ENCODE results near the gene LRP3. TPM values are rescaled to one million over a fixed set of nuclear protein-coding genes. Genes with fewer than 3 reads are reported as not detected.

Gene LRP3
- polyA plus RNA-seq, 1 donor from 2014 or later, result 60.1 TPM

DNA sequence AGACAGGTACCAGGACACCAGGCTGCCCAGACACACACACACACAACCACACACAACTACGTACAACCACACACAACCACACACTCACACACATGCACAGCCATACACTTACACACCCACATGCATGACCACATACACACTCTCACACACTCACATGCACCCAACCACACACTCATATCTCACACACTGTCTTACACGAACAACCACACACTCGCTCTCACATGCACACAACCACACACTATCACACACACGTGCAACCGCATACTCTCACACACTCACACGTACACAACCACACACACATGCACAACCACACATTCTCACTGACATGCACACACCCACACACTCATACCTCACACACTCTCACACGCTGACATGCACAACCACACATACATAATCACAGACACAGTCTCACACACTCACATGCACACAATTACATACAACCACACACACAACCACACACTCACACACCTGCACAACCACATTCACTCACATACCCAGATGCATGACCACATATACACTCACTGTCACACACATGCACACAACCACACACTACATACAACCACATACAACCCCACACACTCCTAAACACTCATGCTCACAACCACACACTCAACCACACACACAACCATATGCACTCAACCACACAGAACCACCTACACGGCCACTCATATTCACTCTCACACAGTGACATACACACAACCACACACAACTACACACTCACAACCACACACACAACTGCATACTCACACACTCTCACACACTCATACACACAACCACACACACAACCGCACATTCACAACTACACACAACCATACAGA lies 39.1 kb downstream of the LRP3 start:
- Histone ChIP-seq H3K9me3 (ENCODE audit: low read length) (peaks cover 7% of the 10 kb centered on the region), H3K27me3 (ENCODE audit: insufficient read depth, low read depth, low read length) (peaks cover 8% of the 10 kb centered on the region), H3K4me2 (ENCODE audit: low read length) (no peak overlapping the region), H3F3A (ENCODE audit: insufficient read depth, low read length, poor library complexity, severe bottlenecking) (no peaks in the 10 kb centered on the region), H3K27ac (ENCODE audit: low read length) (no peak overlapping the region), H3K9ac (ENCODE audit: low read length) (no peak overlapping the region), H3K4me3 (ENCODE audit: low read length) (no peak overlapping the region), H4K20me1 (ENCODE audit: insufficient read depth) (no peaks in the 10 kb centered on the region), H3K79me2 (replicated peaks; ENCODE audit: insufficient read depth, low read length) (no peaks in the 10 kb centered on the region), H2AFZ (ENCODE audit: low read depth, low read length) (no peak overlapping the region), H3K9me2 (ENCODE audit: insufficient read depth, low read length) (no peaks in the 10 kb centered on the region), H3K36me3 (ENCODE audit: insufficient read depth, low read length) (no peaks in the 10 kb centered on the region)
- TF ChIP-seq EP300 (conservative IDR thresholded peaks at IDR 0.05; ENCODE audit: poor library complexity, severe bottlenecking) (no peak), EZH2 (IDR thresholded peaks at IDR 0.05; ENCODE audit: borderline replicate concordance, insufficient read depth, low read length, poor library complexity, severe bottlenecking) (no peak), RAD21 (conservative IDR thresholded peaks at IDR 0.05) (no peak), SMC3 (conservative IDR thresholded peaks at IDR 0.05; ENCODE audit: poor library complexity) (no peak), MXI1 (conservative IDR thresholded peaks at IDR 0.05; ENCODE audit: poor library complexity, severe bottlenecking) (no peak), CTCF (IDR thresholded peaks at IDR 0.05; ENCODE audit: poor library complexity, severe bottlenecking) (no peak), TAF1 (IDR thresholded peaks at IDR 0.05; ENCODE audit: low read depth) (no peak), POLR2AphosphoS5 (IDR thresholded peaks at IDR 0.05) (no peak)
- TF ChIP-seq, protein P1, sequence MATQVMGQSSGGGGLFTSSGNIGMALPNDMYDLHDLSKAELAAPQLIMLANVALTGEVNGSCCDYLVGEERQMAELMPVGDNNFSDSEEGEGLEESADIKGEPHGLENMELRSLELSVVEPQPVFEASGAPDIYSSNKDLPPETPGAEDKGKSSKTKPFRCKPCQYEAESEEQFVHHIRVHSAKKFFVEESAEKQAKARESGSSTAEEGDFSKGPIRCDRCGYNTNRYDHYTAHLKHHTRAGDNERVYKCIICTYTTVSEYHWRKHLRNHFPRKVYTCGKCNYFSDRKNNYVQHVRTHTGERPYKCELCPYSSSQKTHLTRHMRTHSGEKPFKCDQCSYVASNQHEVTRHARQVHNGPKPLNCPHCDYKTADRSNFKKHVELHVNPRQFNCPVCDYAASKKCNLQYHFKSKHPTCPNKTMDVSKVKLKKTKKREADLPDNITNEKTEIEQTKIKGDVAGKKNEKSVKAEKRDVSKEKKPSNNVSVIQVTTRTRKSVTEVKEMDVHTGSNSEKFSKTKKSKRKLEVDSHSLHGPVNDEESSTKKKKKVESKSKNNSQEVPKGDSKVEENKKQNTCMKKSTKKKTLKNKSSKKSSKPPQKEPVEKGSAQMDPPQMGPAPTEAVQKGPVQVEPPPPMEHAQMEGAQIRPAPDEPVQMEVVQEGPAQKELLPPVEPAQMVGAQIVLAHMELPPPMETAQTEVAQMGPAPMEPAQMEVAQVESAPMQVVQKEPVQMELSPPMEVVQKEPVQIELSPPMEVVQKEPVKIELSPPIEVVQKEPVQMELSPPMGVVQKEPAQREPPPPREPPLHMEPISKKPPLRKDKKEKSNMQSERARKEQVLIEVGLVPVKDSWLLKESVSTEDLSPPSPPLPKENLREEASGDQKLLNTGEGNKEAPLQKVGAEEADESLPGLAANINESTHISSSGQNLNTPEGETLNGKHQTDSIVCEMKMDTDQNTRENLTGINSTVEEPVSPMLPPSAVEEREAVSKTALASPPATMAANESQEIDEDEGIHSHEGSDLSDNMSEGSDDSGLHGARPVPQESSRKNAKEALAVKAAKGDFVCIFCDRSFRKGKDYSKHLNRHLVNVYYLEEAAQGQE (IDR thresholded peaks at IDR 0.05; ENCODE audit: borderline replicate concordance), result no peak

DNA sequence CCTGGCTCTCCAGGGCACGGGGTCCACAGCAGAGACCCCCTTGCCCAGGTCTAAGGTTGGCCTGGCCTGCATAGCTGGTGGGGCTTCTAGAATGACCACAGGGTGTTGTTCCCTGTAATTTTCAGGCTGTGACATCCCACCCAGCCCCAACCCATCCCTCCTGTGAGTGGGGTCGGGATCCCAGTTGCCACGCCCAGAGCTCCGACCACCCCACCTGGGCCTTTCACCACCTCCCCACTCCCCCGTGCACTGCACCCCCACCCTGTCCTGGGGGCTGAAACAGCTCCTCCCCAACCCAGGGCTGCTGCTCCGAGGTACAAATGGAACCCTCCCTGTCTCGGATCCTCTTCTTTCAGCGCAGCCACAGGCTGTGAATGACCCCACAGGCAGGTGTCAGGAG lies 40.0 kb downstream of the LRP3 start:
- no peak for TF ChIP-seq CTCF (IDR thresholded peaks at IDR 0.05; ENCODE audit: poor library complexity, severe bottlenecking)
- no peak for TF ChIP-seq POLR2AphosphoS5 (IDR thresholded peaks at IDR 0.05)
- no peak for TF ChIP-seq EP300 (conservative IDR thresholded peaks at IDR 0.05; ENCODE audit: poor library complexity, severe bottlenecking)
- no peak for TF ChIP-seq MXI1 (conservative IDR thresholded peaks at IDR 0.05; ENCODE audit: poor library complexity, severe bottlenecking)
- no peak for TF ChIP-seq SMC3 (conservative IDR thresholded peaks at IDR 0.05; ENCODE audit: poor library complexity)
- no peak for TF ChIP-seq EZH2 (IDR thresholded peaks at IDR 0.05; ENCODE audit: borderline replicate concordance, insufficient read depth, low read length, poor library complexity, severe bottlenecking)
- no peak for TF ChIP-seq TAF1 (IDR thresholded peaks at IDR 0.05; ENCODE audit: low read depth)
- no peak for TF ChIP-seq RAD21 (conservative IDR thresholded peaks at IDR 0.05)
- Histone ChIP-seq H3K9me3 (ENCODE audit: low read length) (no peaks in the 10 kb centered on the region), H3K36me3 (ENCODE audit: insufficient read depth, low read length) (no peaks in the 10 kb centered on the region), H3K4me3 (ENCODE audit: low read length) (no peak overlapping the region), H3K79me2 (replicated peaks; ENCODE audit: insufficient read depth, low read length) (no peaks in the 10 kb centered on the region), H3K9me2 (ENCODE audit: insufficient read depth, low read length) (no peaks in the 10 kb centered on the region), H4K20me1 (ENCODE audit: insufficient read depth) (no peaks in the 10 kb centered on the region), H3K27me3 (ENCODE audit: insufficient read depth, low read depth, low read length) (peaks cover 3% of the 10 kb centered on the region), H3K9ac (ENCODE audit: low read length) (no peak overlapping the region), H3K27ac (ENCODE audit: low read length) (no peak overlapping the region), H3F3A (ENCODE audit: insufficient read depth, low read length, poor library complexity, severe bottlenecking) (no peaks in the 10 kb centered on the region), H3K4me2 (ENCODE audit: low read length) (no peak overlapping the region), H2AFZ (ENCODE audit: low read depth, low read length) (no peak overlapping the region)

All from neural cell (in vitro differentiated cells).